Inflammatory macrophage (primary cell): Measurements from ENCODE around the gene PLCH2.
"Not testable (repeated sequence)": the region's sequence is repeated elsewhere in the genome, so short reads cannot be mapped to it uniquely, and the experiment has no call there.

ENCODE experiments used
- DNase-seq, 2 donors: peaks; one replicate each; pipeline ENCODE4 v3.0.0-alpha.2; 2020 to 2022

PLCH2 gene

DNA sequence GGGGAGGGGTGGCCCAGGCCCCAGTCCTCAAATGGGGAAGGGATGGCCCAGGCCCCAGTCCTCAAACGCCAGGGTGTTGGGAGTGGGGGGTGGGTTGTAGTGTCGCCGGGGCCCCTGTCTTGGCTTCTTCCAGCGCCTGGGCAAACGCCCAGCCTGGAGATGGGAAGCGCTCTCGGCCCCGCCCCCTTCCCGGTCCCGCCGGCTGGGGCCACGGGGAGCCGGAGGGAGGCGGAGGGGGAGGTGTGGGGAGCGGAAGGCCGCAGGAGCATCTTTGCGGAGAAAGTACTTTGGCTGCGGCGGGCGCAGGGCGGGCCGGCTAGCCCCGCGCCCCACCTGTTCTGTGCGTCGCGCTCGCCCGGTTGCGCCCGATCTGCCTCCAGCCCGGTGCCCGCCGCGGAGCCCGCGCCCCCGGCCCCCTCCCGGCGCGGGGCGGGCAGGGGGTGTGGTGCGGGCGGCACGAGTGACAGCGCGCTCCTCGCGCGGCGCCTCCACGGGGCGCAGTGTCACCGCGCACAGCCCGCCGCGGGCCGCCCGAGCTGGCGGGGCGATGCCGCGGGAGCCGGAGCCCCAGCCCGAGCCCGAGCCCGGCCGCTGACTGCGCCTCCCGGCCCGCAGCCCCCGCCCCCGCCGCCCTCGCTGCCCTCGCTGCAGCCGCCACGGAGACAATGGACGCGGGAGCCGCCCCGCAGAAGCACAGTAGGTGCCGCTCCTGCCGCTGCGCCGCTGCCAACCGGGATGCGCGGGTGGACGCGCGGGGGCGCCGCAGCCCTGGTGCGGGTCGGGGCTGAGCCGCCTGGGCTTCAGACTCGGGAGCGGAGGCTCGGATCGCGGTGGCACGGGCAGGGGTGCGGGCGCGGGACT lies 32.6 kb upstream of the PLCH2 start:
- DNase-seq = no peak

DNA sequence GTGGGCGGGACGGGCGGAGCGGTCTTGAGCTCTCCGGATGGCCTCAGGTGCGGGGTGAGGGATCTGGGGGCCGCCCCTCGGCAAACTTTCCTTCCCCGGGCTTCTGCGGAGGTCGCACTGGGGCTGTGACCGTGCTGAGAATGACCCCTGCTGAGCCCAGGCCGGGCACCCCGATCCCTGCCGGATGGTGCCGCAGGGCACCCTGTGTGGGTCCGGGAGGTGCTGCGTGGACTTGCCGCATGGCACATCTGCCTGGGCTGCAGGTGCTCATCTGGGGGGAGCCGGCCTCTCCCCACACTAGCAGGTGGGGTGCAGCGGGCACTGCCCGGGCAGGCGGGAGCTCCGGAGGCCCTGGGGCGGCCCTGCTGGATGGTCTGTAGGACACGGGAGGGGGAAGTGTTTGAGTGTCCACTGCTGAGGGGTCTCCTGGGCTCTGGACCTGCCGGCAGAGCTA lies 31.9 kb upstream of the PLCH2 start:
- DNase-seq = no peak

DNA sequence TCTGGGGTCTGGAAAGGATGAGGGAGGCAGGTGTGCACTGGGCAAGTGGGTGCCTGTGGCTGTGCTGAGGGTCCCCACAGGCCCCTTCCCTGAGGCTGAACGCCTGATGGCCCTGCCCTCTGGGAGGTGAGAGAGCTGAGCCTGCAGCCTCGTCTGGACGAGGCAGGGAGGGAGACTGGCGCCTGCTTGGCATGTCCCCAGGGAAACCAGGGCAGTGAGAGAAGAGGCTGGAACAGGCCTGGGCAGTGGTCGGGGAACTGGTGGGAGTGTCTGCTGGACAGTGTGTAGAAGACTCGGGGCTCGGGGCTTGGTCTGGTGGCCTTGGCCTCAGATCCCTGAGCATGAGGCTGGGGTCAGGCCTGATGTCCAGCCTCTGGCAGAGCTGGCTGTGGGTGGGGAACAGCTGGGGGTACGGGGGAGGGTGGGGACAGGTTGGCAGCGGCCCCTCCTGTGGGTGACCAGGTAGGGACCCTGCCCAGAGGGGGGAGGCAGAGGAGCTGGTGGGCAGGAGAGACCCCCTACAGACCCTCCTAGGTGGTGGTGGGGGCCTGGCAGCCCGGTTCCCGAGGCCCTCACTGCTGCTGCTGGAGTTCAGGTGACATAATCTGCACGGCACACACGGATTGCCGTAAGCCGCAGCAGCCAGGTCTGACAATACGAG lies 30.8 kb upstream of the PLCH2 start:
- no peak for DNase-seq

DNA sequence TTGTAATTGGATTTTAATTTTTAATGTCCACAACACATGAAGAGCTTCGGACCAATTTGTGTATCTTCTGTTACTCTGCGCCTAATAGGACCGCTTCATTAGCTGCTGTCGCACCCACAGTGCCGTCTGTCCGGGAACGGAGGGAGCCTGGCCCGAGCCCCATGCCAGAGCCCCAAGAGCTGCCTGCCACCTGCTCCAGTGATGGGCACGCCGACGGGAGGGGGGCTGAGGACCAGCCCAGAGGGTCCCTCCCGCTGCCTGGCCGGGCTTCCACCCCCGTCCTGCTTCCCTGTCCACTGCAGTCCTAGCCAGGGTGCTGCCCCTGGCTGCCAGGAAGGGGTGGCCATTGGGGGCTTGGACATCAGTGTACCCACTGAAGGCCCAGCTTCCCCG lies 30.3 kb upstream of the PLCH2 start:
- DNase-seq = no peak

DNA sequence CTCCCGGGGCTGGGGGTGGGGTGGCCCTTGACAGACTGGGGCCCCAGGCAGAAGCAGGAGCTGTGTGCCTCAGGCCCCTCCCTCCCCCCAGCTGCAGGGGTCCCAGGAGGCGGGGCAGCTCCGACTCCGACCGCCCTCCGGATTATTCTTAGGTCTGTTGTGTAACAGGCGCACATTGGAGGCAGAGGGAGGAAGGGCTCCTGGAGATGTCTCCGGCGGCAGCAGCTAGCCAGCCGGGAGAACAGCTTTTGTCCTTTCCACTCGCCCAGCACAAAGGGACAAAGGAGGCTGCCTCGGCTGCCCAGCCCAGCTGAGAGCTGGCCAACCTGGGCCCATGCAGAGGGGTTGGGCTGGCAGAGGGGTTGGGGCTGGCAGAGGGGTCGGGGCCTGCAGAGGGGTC lies 29.7 kb upstream of the PLCH2 start:
- no peak for DNase-seq

DNA sequence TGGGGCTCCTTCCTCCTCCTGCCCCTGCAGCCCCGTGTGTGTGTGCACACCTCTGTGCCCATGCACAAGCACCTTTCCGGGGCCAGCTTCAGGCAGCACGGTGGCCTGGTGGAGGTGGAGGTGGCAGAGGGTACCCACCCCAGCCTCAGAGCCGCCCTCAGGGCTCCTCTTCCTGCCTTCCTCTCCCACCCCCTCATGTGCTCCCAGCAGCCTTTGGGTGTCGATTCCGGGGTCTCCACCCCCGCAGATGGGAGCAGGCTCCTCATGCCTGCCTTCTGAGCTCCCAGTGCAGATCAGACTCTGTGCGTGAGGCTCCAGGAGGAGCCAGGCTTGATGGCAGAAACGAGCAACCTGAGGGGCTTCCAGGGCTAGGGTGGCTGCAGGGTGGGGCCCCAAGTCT lies 29.2 kb upstream of the PLCH2 start:
- DNase-seq = no peak

DNA sequence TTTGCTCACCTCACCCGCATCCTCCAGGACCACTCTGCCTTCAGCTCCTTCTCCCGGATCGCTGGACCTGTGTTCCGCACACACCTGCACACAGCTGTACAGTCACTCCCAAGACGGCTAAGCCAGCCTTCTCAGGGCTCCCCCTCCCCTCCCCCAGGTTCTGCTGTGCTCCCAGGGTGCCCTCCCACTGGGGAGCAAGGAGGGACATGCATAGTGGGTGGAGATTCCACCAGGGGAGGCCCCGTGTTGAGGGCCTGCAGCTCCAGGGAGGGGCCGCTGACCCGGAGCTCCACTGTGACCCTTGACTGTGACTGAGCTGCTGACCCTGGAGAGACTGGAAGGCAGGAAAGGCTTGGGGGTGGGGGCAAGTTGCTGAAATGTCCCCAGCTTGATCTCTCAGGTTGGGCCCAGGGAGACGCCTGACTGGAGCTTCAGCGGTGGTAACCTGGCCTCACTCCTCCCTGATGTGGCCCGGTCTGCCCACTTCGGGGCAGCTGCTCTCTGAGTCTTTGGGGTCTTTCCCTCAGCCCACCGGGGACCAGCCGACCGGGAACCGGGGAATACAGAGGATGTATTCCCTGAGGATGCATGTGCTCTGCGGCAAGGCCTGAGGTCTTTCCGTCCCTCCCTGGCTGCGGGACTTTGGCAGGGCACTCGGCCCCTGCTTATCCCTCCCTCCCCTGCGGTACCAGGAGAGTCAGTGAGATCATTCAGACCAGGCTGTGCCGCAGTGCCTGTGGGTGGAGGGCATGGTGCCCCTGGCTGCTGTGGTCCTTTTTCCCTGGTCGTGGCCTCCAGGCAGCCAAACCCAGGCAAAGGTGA lies 28.6 kb upstream of the PLCH2 start:
- DNase-seq = no peak

DNA sequence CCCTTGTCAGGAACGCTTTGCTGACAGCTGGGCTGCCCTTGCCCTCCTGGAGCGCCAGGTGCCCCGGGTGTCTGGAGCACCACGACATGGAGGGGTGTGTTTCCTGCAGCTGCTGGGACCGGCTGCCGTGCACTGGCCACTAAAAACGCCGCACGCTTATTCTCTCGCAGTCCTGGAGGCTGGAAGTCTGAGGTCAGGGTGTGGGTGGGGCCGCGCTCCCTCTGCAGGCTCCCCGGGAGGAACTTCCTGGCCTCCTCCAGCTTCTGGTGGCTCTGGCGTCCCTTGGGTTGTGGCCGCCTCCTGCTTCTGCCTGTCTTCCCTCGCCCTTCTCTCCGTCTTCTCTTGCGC lies 28.0 kb upstream of the PLCH2 start:
- DNase-seq = peak in 1 of 2 donors; percentile 4

DNA sequence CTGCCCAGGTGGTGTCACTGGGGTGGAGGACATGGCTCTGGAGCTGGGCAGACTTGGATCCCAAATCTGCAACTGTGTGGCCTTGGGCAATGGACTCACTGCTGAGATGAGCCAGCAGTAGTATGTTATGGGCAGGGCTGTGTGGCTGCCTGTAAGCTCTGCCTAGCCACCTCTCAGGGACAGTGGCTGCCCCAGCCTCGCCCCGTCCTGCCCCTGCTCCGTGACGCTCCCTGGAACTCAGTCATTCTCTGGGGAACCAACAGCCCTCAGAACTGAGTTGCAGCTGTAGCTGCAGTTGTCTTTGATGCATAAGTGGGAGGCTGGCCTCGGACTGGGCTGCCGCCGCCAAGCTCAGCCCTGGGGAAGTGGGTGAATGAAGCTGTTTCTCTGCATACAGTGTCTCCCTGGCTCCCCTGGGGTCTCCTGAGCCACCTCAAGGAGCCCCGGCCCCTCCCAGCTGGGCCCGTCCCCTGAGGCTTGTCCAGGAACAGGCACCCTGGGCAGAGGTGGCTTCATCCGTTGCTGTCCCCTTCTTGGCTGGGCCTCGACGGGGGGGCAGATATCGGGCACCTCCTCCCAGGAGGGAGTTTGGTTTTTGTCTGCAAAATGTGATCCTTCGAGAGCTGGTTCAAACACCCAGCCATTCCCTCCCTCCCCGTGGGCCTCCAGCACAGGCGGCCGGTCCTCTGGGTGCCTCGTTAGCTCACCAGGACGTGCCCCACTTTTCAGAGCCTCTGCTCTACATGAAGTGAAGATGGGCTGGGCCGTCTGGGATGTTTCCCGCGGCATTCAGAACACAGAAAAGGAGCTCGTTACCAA lies 26.2 kb upstream of the PLCH2 start:
- no peak for DNase-seq

DNA sequence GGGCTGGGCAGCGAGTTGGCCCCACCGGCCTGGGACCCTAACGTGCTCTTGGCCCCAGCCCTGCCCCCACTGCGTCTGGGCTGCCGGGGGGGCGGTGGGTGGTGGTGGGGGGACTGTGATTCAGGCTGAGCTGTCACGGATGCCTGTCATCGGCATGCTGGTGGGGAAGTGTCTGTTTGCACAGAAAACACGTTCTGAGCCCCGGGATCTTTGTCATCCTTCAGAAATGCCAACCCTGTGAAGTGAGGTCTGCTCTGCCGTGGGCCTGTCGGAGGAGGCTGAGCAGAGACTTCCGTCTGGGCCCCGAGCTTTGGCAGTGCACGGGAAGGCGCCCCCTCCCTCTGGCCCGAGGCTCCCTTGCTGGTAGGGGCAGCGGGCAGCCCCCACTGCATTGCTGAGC lies 24.3 kb upstream of the PLCH2 start:
- DNase-seq = no peak

DNA sequence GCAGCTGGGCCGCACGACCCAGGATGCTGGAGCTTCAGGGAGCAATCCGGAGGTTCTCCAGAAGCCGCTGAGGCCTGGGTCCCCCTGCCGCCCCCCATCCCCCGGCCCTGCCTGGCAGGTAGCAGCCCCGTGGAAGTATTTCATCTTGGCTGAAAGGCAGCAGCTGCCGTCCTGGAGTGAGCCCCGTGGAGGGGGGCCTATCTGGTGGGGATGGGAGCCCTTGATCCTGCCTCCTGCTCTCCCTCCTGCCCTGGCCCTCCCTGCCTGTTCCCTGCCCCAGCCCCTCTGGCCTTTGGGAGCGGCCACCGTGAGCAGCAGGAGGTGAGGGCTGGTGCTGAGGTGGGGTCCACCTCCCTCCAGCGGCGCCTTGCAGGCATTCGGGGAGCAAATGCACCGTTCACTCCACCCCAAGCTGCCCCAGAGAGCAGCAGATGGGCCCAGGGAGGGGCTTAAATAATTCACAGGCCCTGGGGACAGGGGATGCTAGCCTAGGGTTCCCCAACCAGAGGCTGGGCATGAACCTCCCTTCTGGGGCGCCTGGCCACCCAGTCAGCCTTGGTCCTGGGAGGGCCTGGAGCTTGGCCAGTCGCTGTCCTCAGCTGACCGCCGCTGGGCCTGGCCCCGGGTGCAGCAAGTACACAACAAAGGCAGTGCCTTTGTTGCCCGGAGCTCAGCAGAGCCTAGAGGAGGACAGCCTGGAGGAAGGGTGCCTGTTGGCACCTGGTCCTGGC lies 23.7 kb upstream of the PLCH2 start:
- no peak for DNase-seq

DNA sequence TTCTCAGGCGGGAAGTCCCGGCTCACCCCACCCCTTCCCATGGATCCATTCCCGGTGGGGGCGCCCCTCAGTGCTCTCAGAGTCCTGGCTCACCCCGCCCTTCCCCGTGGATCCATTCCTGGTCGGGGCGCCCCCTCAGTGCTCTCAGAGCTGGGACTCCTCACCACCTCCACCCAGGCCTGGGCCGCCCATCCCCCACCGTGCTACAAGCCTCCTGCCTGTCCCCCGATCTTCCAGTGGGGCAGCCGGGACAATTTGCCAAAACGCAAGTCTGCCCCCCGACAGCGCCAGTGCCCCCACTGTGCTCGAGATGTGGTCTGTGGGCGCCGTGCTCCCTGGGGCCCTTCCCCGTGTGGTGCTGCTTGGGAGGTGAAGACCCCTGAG lies 23.2 kb upstream of the PLCH2 start:
- no peak for DNase-seq

DNA sequence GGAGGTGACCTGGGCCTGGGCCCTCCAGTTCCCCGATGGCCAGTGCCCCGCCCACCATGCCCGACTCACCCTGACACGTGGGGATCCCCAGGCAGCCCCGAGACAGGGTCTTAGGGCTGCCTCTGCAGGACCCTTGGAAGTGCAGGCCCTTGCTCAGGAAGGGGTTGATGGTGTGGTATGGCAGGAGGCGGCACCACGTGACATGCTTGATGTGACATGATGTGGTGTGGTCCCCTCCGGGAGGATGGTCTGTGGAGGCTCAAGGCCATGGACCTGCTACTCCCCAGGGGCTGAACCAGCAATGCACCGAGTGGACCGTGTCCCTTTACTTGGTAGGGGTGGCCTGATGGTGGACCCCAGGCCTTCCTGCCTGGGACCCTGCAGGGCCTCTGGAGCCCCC lies 21.9 kb upstream of the PLCH2 start:
- DNase-seq = no peak

DNA sequence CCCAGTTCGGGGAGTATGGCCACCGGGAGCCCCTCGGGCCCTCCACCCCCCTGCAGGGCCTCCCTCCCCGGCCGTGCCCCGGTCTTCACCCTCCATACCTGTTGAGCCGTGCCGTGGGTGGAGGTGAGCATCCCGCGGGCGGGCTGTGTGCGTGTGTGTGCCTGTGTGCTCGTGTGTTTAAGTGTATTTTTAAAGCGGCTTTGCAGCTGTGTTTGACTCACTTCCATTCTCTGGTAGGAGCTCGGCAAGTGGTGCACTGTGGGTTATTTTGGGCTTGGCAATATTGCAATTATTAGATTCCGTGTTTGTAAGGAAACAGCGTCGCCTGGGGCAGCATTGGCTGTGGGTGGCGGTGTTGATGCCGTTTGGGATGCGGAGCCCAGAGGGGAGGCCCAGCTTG lies 20.3 kb upstream of the PLCH2 start:
- no peak for DNase-seq

DNA sequence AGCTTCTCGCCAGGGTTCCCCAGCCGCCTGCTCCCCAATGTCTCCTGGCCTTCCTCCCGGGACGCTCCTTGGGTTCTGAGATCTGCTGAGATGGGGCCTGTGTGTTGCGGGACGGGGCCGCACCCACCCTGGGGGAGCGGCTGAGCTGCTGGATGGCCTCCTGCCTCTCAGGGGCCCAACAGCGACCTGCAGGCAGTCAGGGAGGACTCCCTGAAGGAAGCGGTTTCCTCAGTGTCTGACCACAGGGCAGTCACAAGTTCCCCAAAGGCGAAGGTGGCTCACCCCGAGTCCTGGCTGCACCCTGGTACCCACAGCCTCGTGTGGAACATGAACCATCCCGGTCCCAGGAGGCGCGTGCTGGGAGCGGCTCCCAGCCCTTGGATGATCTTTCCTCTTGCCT lies 18.6 kb upstream of the PLCH2 start:
- DNase-seq = no peak

DNA sequence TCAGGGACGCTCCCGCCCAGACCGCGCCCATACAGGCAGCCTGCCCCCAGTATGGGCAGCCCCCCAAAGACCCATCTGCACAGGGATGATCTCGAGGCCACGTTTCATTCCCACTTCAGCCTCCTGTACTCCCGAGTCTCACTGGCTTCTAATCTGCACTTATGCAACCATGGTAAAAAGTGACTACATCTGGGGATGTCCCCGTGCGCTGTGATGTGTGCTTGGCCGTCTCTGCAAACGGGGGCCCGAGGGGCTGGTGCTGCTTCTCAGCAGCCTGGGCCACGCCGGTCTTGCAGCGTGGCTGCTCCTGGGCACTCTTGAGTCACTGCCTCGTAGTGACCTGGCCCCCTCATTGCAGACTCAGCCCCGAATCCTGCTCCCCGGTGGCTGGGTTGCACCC lies 17.4 kb upstream of the PLCH2 start:
- DNase-seq = no peak

DNA sequence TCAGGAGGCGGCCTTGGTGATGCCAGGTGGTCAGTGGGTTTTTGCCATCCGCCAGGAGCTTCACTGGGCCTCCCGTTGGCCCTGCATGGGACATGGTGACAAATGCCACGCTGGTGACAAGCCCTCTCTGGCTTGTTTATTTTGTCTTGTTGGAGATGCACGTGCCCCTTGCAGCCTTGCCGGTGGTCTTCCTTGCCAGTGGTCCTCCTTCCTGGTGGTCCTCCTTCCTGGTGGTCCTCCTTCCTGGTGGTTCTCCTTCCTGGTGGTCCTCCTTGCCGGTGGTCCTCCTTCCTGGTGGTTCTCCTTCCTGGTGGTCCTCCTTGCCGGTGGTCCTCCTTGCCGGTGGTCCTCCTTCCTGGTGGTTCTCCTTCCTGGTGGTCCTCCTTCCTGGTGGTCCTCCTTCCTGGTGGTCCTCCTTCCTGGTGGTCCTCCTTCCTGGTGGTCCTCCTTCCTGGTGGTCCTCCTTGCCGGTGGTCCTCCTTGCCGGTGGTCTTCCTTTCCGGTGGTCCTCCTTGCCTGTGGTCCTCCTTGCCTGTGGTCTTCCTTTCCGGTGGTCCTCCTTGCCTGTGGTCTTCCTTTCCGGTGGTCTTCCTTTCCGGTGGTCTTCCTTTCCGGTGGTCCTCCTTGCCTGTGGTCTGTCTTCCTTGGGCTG lies 16.9 kb upstream of the PLCH2 start:
- not testable (repeated sequence) for DNase-seq

DNA sequence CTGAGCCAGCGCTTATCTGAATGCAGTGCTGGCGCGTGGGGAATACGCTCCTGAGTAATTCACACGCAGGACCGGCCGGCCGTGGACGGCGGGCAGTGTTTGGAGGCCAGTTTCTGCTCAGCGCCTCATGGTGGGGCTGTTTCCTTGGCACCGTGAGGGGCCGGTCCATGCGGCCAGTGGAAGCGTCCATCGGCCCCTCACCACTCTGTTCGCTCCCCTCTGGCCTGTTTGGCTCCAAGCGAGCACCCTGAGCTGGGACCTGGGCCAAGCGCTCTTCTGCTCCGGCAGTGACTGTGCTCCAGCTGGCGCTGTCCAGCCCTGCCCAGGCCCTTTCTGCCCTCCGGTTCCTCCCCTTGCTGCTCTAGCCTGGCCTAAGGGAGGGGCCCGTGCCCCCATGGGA lies 16.3 kb upstream of the PLCH2 start:
- DNase-seq = no peak

DNA sequence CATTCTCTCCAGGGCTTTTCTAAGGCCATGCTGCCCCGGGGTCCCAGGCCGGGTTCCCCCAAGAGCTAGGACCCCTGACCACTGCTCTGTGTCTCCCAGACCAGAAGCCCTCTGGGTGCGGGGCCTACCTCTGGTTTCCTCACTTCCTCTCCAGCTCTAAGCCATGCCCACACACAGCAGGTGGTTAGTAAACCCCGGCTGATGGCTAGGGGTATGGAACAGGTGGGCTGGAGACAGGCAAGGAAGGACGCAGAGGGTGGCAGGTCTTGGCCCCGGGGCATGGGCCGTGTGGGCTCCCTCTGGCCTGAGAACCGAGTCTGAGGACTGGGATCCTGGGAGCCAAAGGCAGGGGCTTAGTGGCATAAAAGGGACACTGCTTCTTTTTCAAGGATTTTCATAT lies 15.9 kb upstream of the PLCH2 start:
- DNase-seq = no peak

DNA sequence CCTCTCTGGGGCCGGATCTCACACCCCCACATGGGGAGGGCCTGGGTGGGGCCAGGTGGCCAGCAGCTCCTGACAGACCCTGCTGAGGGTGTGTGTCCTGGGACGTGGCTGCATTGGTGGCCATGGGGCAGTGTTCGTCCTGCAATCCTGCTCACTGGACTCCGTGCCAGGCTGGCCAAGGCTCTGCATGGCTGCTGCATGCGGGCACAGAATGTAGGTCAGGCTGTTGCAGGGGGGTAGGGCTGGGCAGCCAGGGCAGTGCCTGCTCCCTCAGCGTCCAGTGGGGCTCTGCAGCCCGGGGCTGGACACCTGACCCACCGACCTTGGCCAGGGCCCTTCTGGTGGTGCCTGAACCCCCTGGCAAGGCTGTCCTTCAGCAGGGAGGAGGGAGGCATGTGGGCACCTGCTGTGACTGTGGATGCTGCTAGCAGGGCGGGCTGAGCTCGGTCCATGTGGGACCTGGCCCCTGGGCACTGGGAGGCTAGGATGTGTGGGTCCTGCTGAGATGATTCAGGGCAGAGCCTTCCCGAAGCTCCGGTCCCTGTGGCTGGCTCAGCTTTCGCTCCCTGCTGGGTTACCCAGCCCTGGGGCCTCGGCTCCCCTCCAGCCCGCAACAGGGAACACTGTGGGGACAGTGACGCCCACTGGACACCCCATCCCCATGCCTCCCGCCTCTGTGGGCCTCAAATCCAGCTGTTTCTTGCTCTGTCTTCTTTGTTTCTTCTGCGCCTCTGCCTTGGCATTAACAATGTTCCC lies 14.9 kb upstream of the PLCH2 start:
- no peak for DNase-seq

DNA sequence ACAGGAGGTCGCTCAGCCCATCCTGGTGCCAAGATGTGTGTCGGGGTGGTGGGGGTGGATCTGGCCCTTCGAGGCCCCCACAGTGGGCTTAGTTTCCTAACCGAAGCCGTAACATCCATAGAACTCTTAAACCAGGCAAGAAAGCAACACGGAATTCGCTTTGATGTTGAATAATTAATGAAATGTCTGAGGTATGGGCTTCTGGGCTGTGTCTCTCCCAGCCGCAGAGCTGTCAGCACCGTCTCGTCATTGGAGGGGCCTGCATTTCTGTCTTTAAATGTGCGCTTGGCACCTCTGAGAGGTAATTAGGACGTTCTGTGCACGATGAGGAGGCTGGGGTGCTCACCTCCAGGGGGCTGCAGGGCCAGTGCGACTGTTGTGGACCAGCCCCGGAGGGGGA lies 13.3 kb upstream of the PLCH2 start:
- DNase-seq = no peak
